HG03196 (cell line): ENCODE results near the gene SGPL1.

Source experiments
- ATAC-seq: cut with Tn5 transposase; IDR thresholded peaks from one replicate; pipeline ENCODE4 v1.9.1; 2021; ENCODE audit not compliant: unreplicated experiment

The SGPL1 gene

GRCh38 chr10:70872291-70872690 lies 56.5 kb downstream of the SGPL1 start:
- ATAC-seq = no peak

GRCh38 chr10:70874061-70874460 lies 58.3 kb downstream of the SGPL1 start:
- ATAC-seq = no peak

- no peak for ATAC-seq
These were observed 63.5 kb downstream of the SGPL1 start for GRCh38 chr10:70879207-70879606.

- no peak for ATAC-seq
These were observed 64.4 kb downstream of the SGPL1 start for GRCh38 chr10:70880077-70880534.

GRCh38 chr10:70884741-70885140 lies 69.0 kb downstream of the SGPL1 start:
- no peak for ATAC-seq

- no peak for ATAC-seq
These were observed 69.7 kb downstream of the SGPL1 start for GRCh38 chr10:70885481-70885880.

- ATAC-seq = no peak
These were observed 70.5 kb downstream of the SGPL1 start for GRCh38 chr10:70885931-70886903.

- ATAC-seq = no peak
These were observed 71.3 kb downstream of the SGPL1 start for GRCh38 chr10:70886921-70887665.

- peak; percentile 73 for ATAC-seq
These were observed 72.4 kb downstream of the SGPL1 start, which contains the start of gene PCBD1 for GRCh38 chr10:70887804-70888800. PCBD1 (minus strand) TSS chr10:70888565; CDS start chr10:70888533, 32 bp downstream.

GRCh38 chr10:70889291-70889690 lies 73.5 kb downstream of the SGPL1 start:
- ATAC-seq = no peak

- no peak for ATAC-seq
These were observed 75.2 kb downstream of the SGPL1 start for GRCh38 chr10:70890917-70891431.

- ATAC-seq = no peak
These were observed 75.9 kb downstream of the SGPL1 start for GRCh38 chr10:70891627-70892026.

- no peak for ATAC-seq
These were observed 76.9 kb downstream of the SGPL1 start for GRCh38 chr10:70892631-70893030.

GRCh38 chr10:70893227-70894006 lies 77.7 kb downstream of the SGPL1 start:
- no peak for ATAC-seq

GRCh38 chr10:70894416-70894815 lies 78.7 kb downstream of the SGPL1 start:
- no peak for ATAC-seq

- no peak for ATAC-seq
These were observed 80.8 kb downstream of the SGPL1 start for GRCh38 chr10:70896551-70896950.

GRCh38 chr10:70898687-70899086 lies 82.9 kb downstream of the SGPL1 start:
- ATAC-seq = no peak

GRCh38 chr10:70899096-70899495 lies 83.3 kb downstream of the SGPL1 start:
- ATAC-seq = no peak

- ATAC-seq = no peak
These were observed 85.6 kb downstream of the SGPL1 start for GRCh38 chr10:70901276-70901878.
